NCI-H446 treated with DMSO at 0.1 percent for 48 hours (cell line): ENCODE data around the gene CTBP1.
A peak's percentile ranks its signal among the peaks of the same experiment; 100 is the strongest.

Experiments
- DNase-seq: peaks from one replicate; lab custom pipeline; 2025; lab: John Stamatoyannopoulos, UW

The CTBP1 gene

DNA sequence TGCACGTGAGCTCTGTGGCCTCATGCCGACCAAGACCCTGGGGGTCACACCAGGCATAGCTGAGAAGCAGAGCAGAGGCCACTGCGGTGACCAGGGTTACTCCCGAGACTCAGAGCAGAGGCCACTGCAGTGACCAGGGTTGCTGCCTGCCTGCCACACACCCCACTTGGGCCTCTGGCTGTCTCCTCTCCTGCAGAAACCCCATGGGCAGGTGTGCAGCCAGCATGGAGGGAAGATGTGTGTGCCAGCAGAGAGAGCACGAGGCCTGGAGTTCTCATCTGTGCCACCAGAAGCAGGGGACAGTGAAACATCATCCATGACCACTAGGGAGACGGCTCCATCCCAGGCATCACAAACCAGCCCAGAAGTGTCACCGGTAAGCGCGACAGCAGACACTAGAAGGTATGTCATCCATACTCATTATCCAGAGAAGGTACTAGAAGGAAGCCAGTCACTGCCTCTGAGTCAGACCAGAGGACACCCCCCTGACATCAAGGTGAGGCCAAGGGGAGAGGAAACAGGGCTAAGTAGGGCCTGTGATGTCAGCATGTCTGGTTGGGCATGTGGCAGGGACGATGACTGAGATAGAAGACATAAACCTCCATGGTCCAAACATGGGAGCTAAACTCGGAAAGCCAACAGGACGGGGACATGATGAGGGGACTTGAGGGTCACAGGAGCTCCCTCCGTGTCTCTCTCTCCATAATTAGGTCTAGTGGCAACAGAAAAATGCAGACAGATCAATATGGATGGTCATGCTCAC lies 52.3 kb downstream of the CTBP1 start:
- no peak for DNase-seq

DNA sequence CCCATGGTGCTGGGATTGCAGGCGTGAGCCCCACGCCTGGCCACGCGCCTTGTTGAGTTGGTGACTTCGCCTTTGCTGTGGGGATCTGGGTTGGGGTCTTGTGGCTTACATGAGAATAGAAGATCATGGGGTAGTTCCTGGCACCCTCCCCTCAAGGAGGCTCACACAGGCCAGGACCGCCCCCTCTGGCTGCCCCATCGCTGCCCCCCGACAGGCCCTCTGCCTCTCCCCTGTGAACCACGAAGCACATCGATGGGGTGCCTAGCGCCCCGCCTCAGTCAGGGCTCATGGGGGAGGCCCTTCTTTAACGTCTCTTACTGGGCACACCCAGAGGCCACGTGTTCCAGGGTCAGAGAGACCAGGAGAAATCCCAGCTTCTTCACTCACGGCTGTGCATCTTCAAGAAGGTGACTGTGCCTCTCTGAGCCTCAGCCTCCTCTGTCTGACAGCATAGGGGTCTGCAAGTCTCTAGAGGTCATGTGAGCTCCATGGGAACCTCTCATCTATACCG lies 53.0 kb downstream of the CTBP1 start:
- DNase-seq = no peak

DNA sequence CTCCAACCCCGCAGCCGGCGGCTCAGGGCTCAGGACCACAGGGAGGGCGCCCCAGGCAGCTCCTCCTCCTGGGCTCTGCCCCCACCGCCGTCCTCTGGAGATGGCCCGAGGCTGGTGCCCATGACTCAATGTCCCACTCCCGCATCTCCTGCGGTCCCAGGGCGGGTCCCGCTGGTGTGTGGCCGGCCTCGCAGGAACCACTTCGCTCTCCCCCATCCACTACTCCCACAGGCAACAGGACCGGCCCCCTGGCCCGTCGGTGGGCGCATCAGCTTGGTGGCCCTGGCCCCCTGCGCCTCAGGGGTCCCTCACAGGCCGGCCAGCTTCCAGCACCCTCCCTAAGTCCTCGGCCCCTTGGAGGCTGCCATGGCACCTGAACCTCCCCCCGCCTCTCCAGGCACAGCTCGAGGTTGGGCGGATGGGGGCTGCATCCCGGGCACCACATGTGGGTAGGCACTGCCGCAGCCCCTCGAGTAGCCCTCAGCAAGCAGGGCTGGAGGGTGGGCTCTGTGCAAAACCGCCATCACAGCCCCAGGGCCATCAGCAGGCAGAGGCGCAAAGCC lies 53.7 kb downstream of the CTBP1 start:
- DNase-seq = no peak

DNA sequence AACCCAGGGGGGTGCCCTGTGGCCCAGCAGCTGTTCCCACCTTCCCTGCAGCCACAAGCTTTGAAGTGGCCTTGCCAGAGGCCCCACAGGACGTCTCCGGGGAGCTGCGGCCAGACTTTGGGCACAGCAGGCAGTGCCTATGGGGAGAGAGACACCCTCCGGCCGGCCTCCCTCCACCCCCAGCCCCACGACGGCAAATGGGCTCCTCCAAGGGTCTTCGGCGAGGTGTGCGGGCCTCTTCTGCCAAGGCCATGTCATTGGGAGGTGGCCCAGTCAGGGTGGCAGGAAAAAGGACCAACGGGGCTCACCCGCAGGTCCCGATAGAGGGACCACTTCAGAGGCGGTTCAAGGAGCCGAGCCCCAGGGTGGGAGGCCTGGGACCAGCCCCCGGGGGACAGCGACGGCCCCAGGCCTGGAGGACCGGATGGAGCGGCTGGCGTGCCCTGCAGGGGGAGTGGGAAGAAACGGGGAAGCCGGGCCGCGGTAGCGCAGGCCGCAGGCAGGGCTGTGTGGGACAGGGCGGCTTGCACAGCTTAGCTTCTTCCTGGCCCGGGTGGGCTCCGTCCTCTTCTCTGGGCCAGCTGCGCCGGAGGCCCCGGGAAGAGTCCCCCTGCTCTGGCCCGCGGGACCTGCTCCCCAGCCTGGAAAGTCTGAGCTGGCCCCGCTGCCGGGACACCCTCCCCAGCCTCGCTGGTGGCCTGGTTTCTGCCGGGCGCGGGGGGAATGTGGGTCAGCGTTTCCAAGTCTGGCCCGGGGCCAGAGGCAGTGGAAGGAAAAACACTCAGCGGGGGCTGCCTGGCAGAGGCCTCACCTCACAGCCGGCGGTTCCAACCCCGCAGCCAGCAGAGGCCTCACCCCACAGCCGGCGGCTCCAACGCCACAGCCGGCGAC lies 54.7 kb downstream of the CTBP1 start:
- DNase-seq = peak; percentile 22

DNA sequence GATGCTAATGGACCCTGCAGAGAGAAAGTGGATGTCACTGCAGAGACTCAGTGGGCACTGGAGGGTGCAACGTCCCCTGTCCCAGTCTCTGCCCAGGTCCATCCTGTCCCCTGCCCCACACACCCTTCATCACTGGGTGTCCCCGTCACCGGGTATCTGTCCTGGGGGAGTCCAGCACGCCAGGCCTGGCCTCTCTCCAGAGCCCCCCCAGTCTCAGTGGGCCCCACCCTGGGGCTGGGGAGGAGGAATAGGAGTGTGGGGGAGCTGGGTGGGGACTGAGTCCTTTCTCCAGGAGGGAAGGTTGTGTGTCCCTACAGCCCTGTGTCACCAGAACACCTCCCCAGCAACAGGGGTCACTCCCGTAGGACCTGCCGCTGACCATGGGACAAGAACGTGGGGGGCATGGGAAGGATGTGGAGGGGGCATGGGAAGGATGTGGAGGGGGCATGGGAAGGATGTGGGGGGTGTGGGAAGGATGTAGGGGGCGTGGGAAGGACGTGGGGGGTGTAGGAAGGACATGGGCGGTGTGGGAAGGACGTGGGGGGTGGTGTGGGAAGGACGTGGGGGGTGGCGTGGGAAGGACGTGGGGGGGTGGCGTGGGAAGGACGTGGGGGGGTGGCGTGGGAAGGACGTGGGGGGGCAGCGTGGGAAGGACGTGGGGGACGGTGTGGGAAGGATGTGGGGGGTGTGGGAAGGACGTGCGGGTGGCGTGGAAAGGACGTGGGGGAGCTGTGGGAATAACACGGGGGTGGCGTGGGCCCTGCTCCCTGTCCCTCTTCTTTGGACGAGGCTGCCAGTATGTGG lies 55.5 kb downstream of the CTBP1 start:
- DNase-seq = no peak

DNA sequence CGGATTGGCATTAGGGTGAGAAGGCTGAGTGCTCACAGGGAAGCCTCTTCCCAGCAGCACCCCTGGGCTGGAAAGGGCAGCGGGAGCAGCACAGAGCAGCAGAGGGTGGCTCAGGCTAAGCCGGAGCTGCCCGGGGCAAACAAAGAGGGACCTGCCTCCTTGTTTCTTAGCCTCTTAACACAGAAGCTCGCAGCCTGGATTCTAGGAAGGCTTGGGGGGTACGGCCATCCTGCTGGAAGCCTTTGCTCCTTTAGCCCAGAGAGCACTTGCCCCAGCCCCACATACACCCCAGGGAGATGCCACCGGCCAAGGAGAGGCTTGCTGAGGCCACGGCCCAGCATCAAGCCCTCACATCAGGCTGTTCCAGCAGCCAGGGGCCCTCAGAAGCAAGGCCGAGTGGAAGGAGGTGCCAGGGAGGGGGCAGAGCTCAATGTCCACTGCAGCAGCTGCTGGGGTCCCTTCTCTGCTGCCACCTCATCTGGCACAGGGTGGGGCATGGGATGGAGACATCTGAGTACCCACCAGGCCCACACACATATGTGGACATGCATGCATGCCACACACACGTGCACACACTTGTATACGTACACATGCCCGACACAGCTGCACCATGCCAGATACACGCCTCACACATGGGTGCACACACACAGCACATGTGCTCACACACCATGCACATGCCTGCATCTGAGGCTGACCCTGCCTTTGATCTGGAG lies 56.3 kb downstream of the CTBP1 start:
- DNase-seq = no peak

DNA sequence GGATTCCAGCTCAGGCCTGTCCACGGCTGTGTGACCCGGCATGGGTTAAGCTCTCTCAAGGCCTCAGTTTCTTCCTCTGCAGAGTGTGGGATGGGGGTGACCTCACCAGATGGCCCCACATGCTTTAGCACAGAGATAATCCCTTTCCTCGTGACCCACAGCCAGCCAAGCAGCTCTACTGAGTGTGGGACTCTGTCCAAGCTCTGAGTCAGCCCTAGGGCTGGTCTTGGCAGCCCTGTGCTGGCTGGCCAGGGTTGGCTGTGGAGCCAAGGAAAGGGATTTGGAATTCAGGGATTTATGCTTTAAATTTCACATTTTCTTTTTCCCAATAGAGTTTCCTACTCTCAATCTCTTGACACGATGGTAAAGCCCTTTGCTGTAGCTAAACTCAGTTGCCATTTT lies 56.8 kb downstream of the CTBP1 start:
- DNase-seq = peak; percentile 85

DNA sequence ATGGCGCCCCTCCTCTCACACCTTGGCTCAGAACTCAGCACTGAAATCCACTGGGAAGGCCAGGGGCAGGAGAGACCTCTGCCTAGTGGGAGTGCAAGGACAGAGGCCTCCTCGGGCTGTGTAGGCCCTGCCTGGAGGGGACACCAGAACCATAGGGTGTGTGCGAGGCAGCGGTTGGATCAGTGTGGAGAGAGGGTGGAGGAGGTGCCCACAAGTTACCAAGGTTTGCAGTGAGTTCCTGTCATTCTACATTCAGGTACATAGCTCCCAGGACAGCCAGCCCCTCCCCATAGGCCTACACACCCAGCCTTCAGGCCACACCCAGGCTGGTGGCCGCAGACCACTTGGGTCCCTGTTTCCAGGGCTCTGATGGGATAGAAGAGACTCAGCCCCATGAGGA lies 57.3 kb downstream of the CTBP1 start:
- DNase-seq = no peak

DNA sequence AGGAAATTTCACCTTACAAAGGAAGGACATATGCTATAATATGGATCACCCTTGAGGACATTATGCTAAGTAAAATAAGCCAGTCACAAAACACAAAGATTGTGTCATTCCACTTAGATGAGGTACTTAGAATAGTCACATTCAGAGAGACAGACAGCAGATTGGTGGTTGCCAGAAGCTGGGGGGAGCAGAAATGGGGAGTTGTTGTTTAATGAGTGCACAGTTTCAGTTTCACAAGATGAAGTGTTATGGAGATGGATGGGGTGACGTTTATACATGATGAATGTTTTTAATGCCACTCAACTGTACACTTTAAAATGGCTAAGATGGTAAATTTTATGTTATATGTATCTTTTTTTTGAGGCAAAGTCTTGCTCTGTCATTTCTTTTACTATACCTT lies 61.7 kb downstream of the CTBP1 start:
- DNase-seq = no peak

DNA sequence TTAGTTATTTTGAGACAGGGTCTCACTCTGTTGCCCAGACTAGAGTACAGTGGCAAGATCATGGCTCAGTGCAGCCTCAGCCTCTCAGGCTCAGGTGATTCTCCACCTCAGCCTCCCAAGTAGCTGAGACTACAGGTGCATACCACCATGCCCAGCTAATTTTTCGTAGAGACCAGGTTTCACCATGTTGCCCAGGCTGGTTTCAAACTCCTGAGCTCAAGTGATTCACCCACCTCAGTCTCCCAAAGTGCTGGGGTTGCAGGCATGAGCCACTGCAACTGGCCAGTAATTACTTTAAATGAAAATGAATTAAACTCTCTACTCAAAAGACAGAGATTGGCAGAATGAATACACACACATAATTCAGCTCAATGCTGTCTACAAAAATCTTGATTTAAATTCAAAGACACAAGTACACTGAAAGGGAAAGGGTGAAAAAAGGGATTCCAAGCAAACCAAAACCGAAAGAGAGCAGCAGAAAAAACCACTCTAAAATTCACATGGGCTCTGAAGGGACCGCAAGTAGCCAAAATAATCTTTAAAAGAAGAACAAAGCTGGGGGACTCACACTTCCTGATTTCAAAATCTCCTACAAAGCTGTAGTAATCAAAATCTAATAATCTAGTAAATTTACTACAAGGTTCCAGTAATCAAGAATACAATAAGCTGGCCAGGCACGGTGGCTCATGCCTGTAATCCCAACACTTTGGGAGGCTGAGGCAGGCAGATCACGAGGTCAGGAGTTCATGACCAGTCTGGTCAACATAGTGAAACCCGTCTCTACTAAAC lies 64.8 kb downstream of the CTBP1 start:
- DNase-seq = no peak

DNA sequence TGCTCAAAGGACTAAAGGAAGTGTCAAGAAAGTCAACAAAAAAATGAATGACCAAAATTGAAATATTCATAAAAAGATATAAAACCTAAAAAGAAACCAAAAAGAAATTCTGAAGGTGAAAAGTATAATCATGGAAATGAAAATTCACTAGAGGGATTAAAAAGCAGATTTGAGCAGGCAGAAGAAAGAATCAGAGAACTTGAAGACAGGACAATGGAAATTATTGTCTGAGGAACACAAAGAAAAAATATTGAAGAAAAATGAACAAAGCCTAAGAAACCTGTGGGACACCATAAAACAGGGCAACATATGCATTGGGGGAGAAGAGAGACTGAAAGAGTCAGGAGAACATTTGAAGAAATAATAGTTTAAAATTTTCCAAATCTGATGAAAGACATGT lies 66.6 kb downstream of the CTBP1 start:
- DNase-seq = no peak

DNA sequence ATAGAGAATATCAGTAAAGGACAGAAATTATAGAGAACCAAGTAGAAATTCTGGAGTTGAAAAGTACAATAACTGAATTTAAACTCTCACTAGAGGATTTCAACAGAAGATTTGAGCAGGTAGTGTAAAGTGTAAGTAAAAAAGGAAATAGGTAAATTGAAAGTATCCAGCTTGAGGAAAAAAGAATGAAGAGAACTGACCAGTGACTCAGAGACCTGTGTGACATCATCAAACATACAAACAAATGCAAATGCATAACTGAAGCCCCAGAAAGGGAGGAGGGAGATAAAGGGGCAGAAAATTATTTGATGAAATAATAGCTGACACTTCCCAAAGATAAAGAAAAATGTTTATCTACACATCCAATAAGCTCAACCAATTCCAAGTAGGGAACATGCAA lies 68.3 kb downstream of the CTBP1 start:
- DNase-seq = no peak

DNA sequence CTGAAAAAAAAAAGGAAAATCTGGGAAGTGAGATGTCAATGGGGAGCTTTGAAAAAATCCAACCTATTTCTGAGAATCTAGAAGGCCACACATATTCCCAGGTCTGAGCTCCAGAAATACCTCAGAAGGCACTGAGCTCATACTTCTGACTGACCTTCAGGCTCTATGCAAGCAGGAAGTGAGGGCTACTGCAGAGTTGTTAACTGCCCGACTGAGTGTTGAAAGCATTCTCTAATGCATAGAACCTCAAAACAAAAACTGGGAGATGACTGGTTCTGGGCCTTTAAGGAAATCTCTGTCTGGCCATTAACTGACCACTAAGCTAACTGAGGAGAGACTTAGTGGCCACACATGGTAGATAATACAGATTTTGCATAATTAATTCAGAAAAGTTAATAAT lies 69.0 kb downstream of the CTBP1 start:
- no peak for DNase-seq

DNA sequence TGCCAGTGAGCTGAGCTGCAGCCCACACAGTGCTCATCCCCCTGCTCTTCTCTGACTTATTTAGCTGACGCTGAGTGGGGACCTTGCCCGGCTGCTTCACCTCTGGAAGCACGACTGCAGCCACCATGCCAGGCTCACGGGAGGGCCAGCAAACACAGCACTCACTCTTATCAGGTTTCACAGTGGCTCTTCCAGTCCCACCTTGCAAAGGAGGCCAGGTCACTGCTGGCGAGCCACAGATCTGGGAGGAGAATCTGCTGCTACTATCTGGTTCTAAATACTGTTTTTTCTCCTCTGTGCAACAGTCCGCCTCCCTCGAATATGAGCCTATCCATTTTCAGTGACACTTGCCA lies 69.9 kb downstream of the CTBP1 start:
- no peak for DNase-seq

DNA sequence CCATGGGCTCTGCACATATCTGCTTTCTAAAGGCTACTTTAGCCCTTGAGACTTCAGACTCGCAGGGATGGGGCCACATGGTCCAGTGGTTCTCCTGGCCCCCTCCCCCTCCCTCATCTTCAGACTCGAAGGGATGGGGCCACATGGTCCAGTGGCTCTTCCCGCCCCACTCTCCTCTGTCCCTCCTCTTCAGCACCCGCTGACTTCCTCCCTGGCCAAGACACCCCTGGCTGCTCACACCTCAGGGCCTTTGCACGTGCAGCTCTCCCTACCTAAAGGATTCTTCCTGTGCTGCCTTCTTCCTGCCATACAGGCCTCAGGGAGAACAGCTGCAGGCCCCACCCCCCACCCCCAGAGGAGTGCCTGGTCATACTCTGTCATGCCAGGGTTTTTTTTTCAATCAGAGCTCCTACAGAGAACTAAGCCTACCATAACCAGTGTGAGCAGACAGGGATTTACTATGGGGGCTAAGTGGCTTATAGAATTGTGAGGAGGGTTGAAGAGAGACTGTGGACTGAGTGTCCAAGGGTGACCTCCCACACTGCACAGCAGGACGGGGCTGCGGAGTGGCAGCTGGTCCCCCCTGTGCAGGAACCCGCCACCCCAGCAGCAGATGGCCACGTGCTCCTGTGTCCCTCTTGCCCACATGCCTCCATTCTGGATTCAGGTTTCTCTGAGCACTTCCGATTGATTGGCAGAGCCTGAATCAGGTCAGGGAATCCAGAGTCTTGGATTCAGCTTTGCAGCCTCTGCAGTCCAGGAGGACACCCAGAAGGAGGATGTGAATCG lies 70.4 kb downstream of the CTBP1 start:
- DNase-seq = no peak

DNA sequence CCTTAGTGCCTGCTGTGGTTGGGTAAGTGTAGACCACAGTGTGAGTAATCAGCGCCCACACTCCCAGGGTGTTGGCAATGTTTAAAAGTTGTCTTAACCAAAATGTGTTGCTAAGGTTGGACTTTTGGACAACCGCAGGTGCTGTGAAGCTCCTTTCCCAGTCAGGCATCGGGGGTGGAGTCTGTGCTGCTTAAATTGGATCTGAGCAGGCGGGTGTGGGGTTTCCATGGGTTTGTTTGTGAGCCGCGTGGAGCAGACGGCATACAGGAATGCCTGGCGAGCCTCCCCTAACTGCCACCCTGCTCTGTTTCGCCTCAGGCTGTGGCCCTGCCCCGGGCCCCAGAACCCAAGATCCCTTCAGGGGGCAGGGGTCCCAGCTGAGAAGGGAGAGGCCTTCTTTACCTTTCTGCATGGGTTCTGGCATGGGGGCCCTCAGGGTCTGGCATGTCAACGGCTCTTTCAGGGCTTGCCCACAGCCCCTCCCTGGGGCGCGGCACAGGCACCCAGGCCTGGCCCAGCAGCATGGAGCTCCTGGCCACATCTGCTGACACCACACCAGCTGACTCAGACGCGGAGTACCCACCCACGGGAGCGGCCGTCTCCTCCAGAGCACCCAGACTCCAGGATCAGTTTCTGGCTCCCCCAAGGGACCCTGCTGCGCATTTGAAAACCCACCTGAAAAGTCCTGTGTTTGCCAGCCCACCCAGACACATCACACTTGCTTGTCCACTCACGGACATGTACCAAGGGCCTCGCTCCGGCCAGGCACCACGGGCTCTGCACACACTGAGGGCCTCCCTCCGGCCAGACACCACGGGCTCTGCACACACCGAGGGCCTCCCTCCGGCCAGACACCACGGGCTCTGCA lies 71.4 kb downstream of the CTBP1 start:
- DNase-seq = no peak

DNA sequence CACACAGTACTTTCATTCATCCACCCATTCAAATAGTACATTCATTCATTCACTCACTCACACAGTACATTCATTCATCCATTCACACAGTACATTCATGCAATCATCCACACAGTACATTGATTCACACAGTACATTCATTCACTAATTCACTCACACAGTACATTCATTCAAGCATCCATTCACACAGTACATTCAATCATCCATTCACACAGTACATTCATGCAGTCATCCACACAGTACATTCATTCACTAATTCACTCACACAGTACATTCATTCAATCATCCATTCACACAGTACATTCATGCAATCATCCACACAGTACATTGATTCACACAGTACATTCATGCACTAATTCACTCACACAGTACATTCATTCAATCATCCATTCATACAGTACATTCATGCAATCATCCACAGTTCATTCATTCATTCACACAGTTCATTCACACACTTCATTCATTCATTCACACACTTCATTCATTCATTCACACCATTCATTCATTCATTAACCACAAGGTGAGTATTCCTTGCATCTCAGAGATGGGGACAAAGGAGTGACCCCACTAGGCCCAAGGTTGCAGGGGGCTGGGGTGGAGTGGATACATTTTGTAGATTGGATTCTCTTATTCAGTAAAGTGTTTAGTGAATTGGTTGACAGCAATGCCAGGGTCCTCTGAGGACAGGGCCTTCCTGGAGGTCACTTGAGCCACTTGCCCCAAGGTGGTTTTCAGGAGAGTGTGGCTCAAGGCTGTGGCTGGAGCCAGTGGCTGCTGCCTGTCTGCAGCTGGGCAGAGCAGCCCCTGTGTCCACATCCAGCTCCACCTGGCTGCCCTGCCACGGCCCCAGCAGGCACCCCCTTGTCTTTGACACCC lies 72.3 kb downstream of the CTBP1 start:
- no peak for DNase-seq
